CD14-positive monocyte (primary cell): ENCODE measurements around the gene ATP11A. TPM values are rescaled to one million over a fixed set of nuclear protein-coding genes. Genes with fewer than 3 reads are reported as not detected.

Experiments
- DNase-seq, 3 donors: peaks; one replicate each; pipeline ENCODE4 v3.0.0-alpha.2; 2011 to 2022
- H2AFZ ChIP-seq: 2 replicates; pipeline ENCODE4 v1.6.0; 2012; ENCODE audit warnings: mild to moderate bottlenecking, low read depth, low read length, inconsistent platforms; ENCODE audit not compliant: insufficient read depth, poor library complexity, severe bottlenecking
- H3K27ac ChIP-seq, 2 donors: 1 replicate in 1 of 2; 2 replicates in 1 of 2; pipeline ENCODE4 v1.5.1; 2012 to 2013; ENCODE audit warnings: low read length in 2 of 2, control low read depth in 1 of 2, inconsistent platforms in 1 of 2, low read depth in 1 of 2, mild to moderate bottlenecking in 1 of 2
- H3K27me3 ChIP-seq, 2 donors: one replicate each; pipeline versions ENCODE4 v1.6.0 to v1.6.1; 2011 to 2013; ENCODE audit warnings: low read length in 2 of 2; ENCODE audit not compliant: control insufficient read depth in 2 of 2, insufficient read depth in 2 of 2
- H3K36me3 ChIP-seq, 2 donors: replicated peaks in 1 of 2; 1 replicate in 1 of 2; 2 replicates in 1 of 2; pipeline versions ENCODE4 v1.5.1 to v1.6.1; 2012 to 2013; ENCODE audit warnings: low read length in 2 of 2, control low read depth in 1 of 2, inconsistent platforms in 1 of 2, mild to moderate bottlenecking in 1 of 2; ENCODE audit not compliant: insufficient read depth in 2 of 2, control insufficient read depth in 1 of 2
- H3K4me1 ChIP-seq, 2 donors: 1 replicate in 1 of 2; 2 replicates in 1 of 2; pipeline versions ENCODE4 v1.5.1 to v1.6.1; 2012 to 2013; ENCODE audit warnings: low read length in 2 of 2, control low read depth in 1 of 2, inconsistent platforms in 1 of 2, mild to moderate bottlenecking in 1 of 2, moderate library complexity in 1 of 2; ENCODE audit not compliant: insufficient read depth in 2 of 2, control insufficient read depth in 1 of 2
- H3K4me2 ChIP-seq: replicated peaks from 2 replicates; pipeline ENCODE3; 2012; ENCODE audit warnings: low read length, moderate library complexity, mild to moderate bottlenecking; ENCODE audit not compliant: poor library complexity, severe bottlenecking; ENCODE audit errors: extremely low read depth
- H3K4me3 ChIP-seq, 3 experiments: fragments of 200-600 bp in 1 of 3; sonication (generic) in 1 of 3; replicated peaks in 1 of 3; 1 replicate in 2 of 3; 2 replicates in 1 of 3; pipeline ENCODE4 v1.5.1; 2011 to 2013; ENCODE audit warnings: low read length in 3 of 3, mild to moderate bottlenecking in 3 of 3, control low read depth in 2 of 3, low read depth in 2 of 3, inconsistent platforms in 1 of 3, moderate library complexity in 1 of 3
- H3K79me2 ChIP-seq: 2 replicates; pipeline ENCODE4 v1.6.0; 2012; ENCODE audit warnings: mild to moderate bottlenecking, control low read depth, inconsistent platforms, low read length, moderate library complexity; ENCODE audit not compliant: insufficient read depth
- H3K9ac ChIP-seq: 2 replicates; pipeline ENCODE4 v1.6.0; 2017; ENCODE audit warnings: low read length, mild to moderate bottlenecking; ENCODE audit not compliant: insufficient read depth, poor library complexity, severe bottlenecking
- H3K9me3 ChIP-seq, 2 donors: replicated peaks in 1 of 2; 1 replicate in 1 of 2; 2 replicates in 1 of 2; pipeline versions ENCODE4 v1.5.1 to v1.6.1; 2012 to 2013; ENCODE audit warnings: low read length in 2 of 2, control low read depth in 1 of 2; ENCODE audit not compliant: control insufficient read depth in 1 of 2, insufficient read depth in 1 of 2
- H4K20me1 ChIP-seq: 2 replicates; pipeline ENCODE4 v1.6.0; 2012; ENCODE audit warnings: mild to moderate bottlenecking, low read length, control low read depth, moderate library complexity; ENCODE audit not compliant: insufficient read depth
- H3K27ac Mint-ChIP-seq, 7 donors: one replicate each; pipeline ENCODE4 v1.8.0; 2020; ENCODE audit warnings: mild to moderate bottlenecking in 7 of 7, mixed read lengths in 7 of 7, moderate library complexity in 6 of 7, inconsistent platforms in 2 of 7
- H3K27me3 Mint-ChIP-seq, 3 donors: one replicate each; pipeline ENCODE4 v1.8.0; 2021 to 2022; ENCODE audit warnings: low read depth in 3 of 3, mild to moderate bottlenecking in 3 of 3, mixed read lengths in 3 of 3, moderate library complexity in 3 of 3, inconsistent platforms in 1 of 3
- H3K36me3 Mint-ChIP-seq, 2 donors: one replicate each; pipeline ENCODE4 v1.8.0; 2020; ENCODE audit warnings: mixed read lengths in 2 of 2, inconsistent platforms in 1 of 2, mild to moderate bottlenecking in 1 of 2
- H3K4me1 Mint-ChIP-seq: one replicate; pipeline ENCODE4 v1.8.0; 2020; ENCODE audit warnings: mild to moderate bottlenecking, mixed read lengths
- H3K4me3 Mint-ChIP-seq, 2 donors: one replicate each; pipeline ENCODE4 v1.8.0; 2020; ENCODE audit warnings: mild to moderate bottlenecking in 2 of 2, mixed read lengths in 2 of 2, moderate library complexity in 1 of 2
- H3K9me3 Mint-ChIP-seq, 7 donors: one replicate each; pipeline ENCODE4 v1.8.0; 2020 to 2022; ENCODE audit warnings: mixed read lengths in 7 of 7, mild to moderate bottlenecking in 6 of 7, moderate library complexity in 6 of 7, inconsistent platforms in 2 of 7
- CTCF ChIP-seq: fragments of 200-600 bp; IDR thresholded peaks from one replicate; pipeline ENCODE4 v1.8.0; 2022; ENCODE audit warnings: antibody characterized with exemption, mild to moderate bottlenecking
- WGBS: methylation state at CpG from one replicate; pipeline ENCODE4 v1.1.5; 2013; ENCODE audit warnings: missing lambda C conversion rate; ENCODE audit not compliant: insufficient coverage; 5-methylcytosine and 5-hydroxymethylcytosine counted together
- intact Hi-C, 2 donors: fragments of 100-400 bp; cut with micrococcal nuclease; formaldehyde crosslinking; loops; one replicate each; pipeline versions ENCODE4 v1.15.0 to v1.15.1; 2023
- polyA plus RNA-seq, 3 donors: library from polyadenylated mRNA; depleted of rRNA in 1 of 3; unstranded in 2 of 3; stranded (reverse) in 1 of 3; fragments of 300-500 nt in 2 of 3; fragments of >200 nt in 1 of 3; fragmentation: Illumina TruSeq in 2 of 3; gene quantifications; 1 replicate in 2 of 3; 2 replicates in 1 of 3; pipeline ENCODE4 v1.2.3, GENCODE V29; 2012 to 2021

Gene ATP11A
- polyA plus RNA-seq, 3 donors: 7.2 to 45.4 (median 7.6) TPM

GRCh38 chr13:112846411-112847115 is 156.7 kb downstream of the ATP11A start:
- H3K27ac ChIP-seq: no peak overlapping the region
- TF ChIP-seq CTCF: no peak
- peaks cover 71 to 90% of the 10 kb centered on the region in 2 donors for H3K36me3 Mint-ChIP-seq
- no peaks in the 10 kb centered on the region for H3K27me3 ChIP-seq
- no peak overlapping the region for H3K4me3 Mint-ChIP-seq
- peaks cover 0 to 17% of the 10 kb centered on the region in 2 donors for H3K9me3 ChIP-seq
- WGBS: 98% methylated on average over 21 of the region's 23 CpGs
- H3K4me1 Mint-ChIP-seq: no peaks in the 10 kb centered on the region
- no peaks in the 10 kb centered on the region for H3K79me2 ChIP-seq
- no peak overlapping the region for H3K9ac ChIP-seq
- H3K9me3 Mint-ChIP-seq: peaks cover 5 to 15% (median 9%) of the 10 kb centered on the region in 7 donors
- H3K4me3 ChIP-seq: no peak overlapping the region
- H3K27me3 Mint-ChIP-seq: peaks cover 0 to 3% (median 0%) of the 10 kb centered on the region in 3 donors
- intact Hi-C loops: no loop called here
- no peak for DNase-seq
- H3K27ac Mint-ChIP-seq: no peak overlapping the region
- H4K20me1 ChIP-seq: peaks cover 53% of the 10 kb centered on the region
- H3K36me3 ChIP-seq: peaks cover 84 to 99% of the 10 kb centered on the region in 2 donors
- no peaks in the 10 kb centered on the region for H3K4me1 ChIP-seq
- no peak overlapping the region for H2AFZ ChIP-seq
- H3K4me2 ChIP-seq: no peak overlapping the region

DNA sequence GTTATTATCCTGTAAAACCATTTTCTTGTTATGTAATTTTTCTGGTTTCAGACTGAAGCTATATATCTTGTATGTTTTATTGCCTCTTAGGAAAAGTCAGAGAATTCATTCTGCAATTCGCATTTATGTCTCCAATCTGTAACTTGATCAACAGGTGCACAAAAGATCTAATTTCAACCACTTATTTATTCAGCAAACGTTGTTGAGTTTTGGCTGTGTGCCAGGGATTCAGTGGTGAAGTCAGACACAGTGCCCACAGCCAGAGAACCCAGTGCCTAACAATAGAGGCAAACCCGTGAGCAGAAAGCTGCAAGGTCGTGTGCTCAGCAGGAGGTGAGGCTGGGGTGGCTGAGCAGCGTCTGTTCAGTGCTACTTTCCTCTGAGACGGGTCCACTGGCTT is 159.7 kb downstream of the ATP11A start:
- H3K4me1 Mint-ChIP-seq: no peaks in the 10 kb centered on the region
- H3K27ac ChIP-seq: no peak overlapping the region
- peaks cover 0 to 3% (median under 1%) of the 10 kb centered on the region in 7 donors for H3K9me3 Mint-ChIP-seq
- no peaks in the 10 kb centered on the region for H3K4me1 ChIP-seq
- intact Hi-C loops: no loop called here
- H3K27me3 ChIP-seq: no peaks in the 10 kb centered on the region
- DNase-seq: no peak
- no peak for TF ChIP-seq CTCF
- peaks cover 83 to 99% of the 10 kb centered on the region in 2 donors for H3K36me3 ChIP-seq
- WGBS: 100% methylated on average over 3 of the region's 6 CpGs
- peaks cover 0 to 5% of the 10 kb centered on the region in 2 donors for H3K9me3 ChIP-seq
- H3K4me3 Mint-ChIP-seq: no peak overlapping the region
- H3K79me2 ChIP-seq: no peaks in the 10 kb centered on the region
- peaks cover 71 to 90% of the 10 kb centered on the region in 2 donors for H3K36me3 Mint-ChIP-seq
- H3K27ac Mint-ChIP-seq: no peak overlapping the region
- H3K9ac ChIP-seq: no peak overlapping the region
- H3K4me2 ChIP-seq: no peak overlapping the region
- peaks cover 0 to 3% (median 0%) of the 10 kb centered on the region in 3 donors for H3K27me3 Mint-ChIP-seq
- H4K20me1 ChIP-seq: peaks cover 53% of the 10 kb centered on the region
- no peak overlapping the region for H2AFZ ChIP-seq
- no peak overlapping the region for H3K4me3 ChIP-seq
